ENCODE measurements around the gene CMTR1. TPM values are rescaled to one million over a fixed set of nuclear protein-coding genes. Genes with fewer than 3 reads are reported as not detected.

CMTR1 gene
- total and polyA plus RNA-seq, 9 donors, result 18.7 to 45.0 (median 38.4) TPM

DNA sequence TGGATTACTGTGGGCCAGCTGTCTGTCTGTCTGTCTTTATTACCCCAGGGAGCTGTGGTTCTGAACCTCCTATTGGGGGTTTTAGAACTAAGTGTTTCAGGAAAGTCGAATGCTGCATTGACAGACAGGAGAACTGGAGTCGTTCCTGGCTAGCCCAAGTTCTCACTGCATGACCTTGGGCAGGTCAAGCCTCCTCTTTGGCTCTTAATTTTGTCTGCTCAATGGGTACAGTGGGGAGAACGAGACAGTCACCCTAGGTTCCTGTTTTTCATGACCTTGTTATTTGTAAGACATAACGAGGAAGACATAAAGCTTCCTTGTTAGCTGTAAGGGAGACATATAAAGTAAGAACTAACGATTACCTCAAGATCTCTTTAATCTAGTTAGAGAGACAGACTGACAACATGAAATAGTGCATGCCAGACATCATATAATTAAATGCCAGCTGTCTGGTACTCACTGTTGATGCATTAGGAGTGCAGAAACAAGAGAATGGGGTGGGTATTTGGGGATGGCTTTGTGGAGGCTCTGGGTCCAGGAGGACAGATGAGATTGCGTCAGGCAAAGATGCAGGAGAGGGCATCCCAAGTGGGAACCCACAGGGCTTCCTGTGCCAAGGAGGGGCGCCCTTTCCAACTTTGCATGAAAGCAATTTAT lies 70.4 kb downstream of the CMTR1 start:
- no peaks in the 10 kb centered on the region for H3K27me3 ChIP-seq
- H3K4me1 ChIP-seq (ENCODE audit: insufficient read depth), result no peaks in the 10 kb centered on the region
- no peak for TF ChIP-seq EP300 (IDR thresholded peaks at IDR 0.05)
- TF ChIP-seq, protein P1, sequence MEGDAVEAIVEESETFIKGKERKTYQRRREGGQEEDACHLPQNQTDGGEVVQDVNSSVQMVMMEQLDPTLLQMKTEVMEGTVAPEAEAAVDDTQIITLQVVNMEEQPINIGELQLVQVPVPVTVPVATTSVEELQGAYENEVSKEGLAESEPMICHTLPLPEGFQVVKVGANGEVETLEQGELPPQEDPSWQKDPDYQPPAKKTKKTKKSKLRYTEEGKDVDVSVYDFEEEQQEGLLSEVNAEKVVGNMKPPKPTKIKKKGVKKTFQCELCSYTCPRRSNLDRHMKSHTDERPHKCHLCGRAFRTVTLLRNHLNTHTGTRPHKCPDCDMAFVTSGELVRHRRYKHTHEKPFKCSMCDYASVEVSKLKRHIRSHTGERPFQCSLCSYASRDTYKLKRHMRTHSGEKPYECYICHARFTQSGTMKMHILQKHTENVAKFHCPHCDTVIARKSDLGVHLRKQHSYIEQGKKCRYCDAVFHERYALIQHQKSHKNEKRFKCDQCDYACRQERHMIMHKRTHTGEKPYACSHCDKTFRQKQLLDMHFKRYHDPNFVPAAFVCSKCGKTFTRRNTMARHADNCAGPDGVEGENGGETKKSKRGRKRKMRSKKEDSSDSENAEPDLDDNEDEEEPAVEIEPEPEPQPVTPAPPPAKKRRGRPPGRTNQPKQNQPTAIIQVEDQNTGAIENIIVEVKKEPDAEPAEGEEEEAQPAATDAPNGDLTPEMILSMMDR (IDR thresholded peaks at IDR 0.05), result no peak
- H3K27ac ChIP-seq, result no peak overlapping the region
- DNase-seq, result no peak
- no peak overlapping the region for H3K4me3 ChIP-seq
- 53 to 56% (median 54%) methylated on average over 7 of the region's 7 CpGs for WGBS, 3 donors
- no peaks in the 10 kb centered on the region for H3K36me3 ChIP-seq
- intact Hi-C loops (cut with DNase I), result no loop called here
- no peaks in the 10 kb centered on the region for H3K9me3 ChIP-seq

DNA sequence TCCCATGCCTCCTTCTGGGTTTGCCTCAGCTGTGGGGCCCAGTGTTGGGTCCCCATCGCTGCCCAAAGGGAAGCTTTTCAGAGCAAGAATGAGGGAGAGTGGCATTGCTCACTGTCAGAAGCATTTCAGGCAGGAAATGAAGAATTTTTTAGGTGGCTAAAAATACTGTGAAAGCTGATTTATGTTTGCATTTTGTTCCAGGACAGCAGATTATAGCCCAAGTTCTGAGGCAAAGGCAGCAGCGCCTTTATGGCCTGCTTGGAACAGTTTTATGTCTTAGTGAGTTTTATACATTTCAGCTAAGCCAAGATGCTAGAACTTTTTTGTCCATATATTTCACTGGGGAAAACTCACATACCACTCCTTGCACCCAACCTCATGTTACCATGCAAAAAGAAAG lies 71.0 kb downstream of the CMTR1 start:
- no peak for DNase-seq
- 58 to 81% (median 78%) methylated on average over 2 of the region's 2 CpGs for WGBS, 3 donors
- no peaks in the 10 kb centered on the region for H3K4me1 ChIP-seq (ENCODE audit: insufficient read depth)
- H3K27ac ChIP-seq, result no peak overlapping the region
- no peaks in the 10 kb centered on the region for H3K36me3 ChIP-seq
- H3K27me3 ChIP-seq, result no peaks in the 10 kb centered on the region
- H3K9me3 ChIP-seq, result no peaks in the 10 kb centered on the region
- no peak for TF ChIP-seq EP300 (IDR thresholded peaks at IDR 0.05)
- TF ChIP-seq, protein P1 (IDR thresholded peaks at IDR 0.05), result no peak
- no peak for TF ChIP-seq POLR2A (IDR thresholded peaks at IDR 0.05)
- no peak overlapping the region for H3K4me3 ChIP-seq
- intact Hi-C loops (cut with DNase I), result no loop called here

- H3K4me3 ChIP-seq, result no peak overlapping the region
- DNase-seq, result no peak
- no peaks in the 10 kb centered on the region for H3K9me3 ChIP-seq
- H3K4me1 ChIP-seq (ENCODE audit: insufficient read depth), result no peaks in the 10 kb centered on the region
- H3K27me3 ChIP-seq, result no peaks in the 10 kb centered on the region
- H3K27ac ChIP-seq, result no peak overlapping the region
- WGBS, 3 donors, result 72 to 91% (median 88%) methylated on average over 4 of the region's 4 CpGs
- H3K36me3 ChIP-seq, result no peaks in the 10 kb centered on the region
- no peak for TF ChIP-seq EP300 (IDR thresholded peaks at IDR 0.05)
- TF ChIP-seq POLR2A (IDR thresholded peaks at IDR 0.05), result no peak
- TF ChIP-seq, protein P1 (IDR thresholded peaks at IDR 0.05), result no peak
- intact Hi-C loops (cut with DNase I), result no loop called here
Observed at GRCh38 chr6:37506479-37506878, 73.5 kb downstream of the CMTR1 start.

DNA sequence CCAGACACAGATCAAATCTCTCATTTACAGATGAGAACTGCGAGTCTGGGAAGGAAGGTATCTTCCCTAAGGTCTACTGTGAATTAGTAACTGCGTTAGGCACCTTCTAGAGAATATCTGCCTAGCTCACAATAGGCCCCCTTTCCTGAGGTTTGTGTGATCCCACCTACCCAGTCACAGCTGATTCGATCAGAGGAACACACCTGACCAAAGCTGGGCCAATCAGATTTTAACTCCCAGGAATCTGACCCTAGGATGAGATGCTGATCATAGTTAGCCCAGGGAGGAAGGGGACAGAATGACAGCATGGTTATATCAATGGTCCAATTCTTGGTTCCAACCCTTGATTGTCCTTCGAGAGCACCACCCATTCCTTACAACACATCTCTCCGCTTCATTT lies 74.1 kb downstream of the CMTR1 start:
- H3K36me3 ChIP-seq, result no peaks in the 10 kb centered on the region
- no peak overlapping the region for H3K4me3 ChIP-seq
- DNase-seq, result no peak
- intact Hi-C loops (cut with DNase I), result no loop called here
- H3K4me1 ChIP-seq (ENCODE audit: insufficient read depth), result no peaks in the 10 kb centered on the region
- WGBS, 3 donors, result 85 to 88% (median 88%) methylated on average over 5 of the region's 5 CpGs
- H3K27ac ChIP-seq, result no peak overlapping the region
- H3K9me3 ChIP-seq, result no peaks in the 10 kb centered on the region
- TF ChIP-seq EP300 (IDR thresholded peaks at IDR 0.05) (no peak), POLR2A (IDR thresholded peaks at IDR 0.05) (no peak)
- TF ChIP-seq, protein P1 (IDR thresholded peaks at IDR 0.05), result no peak
- H3K27me3 ChIP-seq, result no peaks in the 10 kb centered on the region

Data from ovary (tissue), 9 donors.